HAP-1 (cell line): Measurements from ENCODE around the gene ABCA1.
"Not testable (repeated sequence)": the region's sequence is repeated elsewhere in the genome, so short reads cannot be mapped to it uniquely, and the experiment has no call there.

Experiments used
- DNase-seq, 2 experiments: peaks; one replicate each; pipeline ENCODE4 v3.0.0-alpha.2; 2016 to 2020; ENCODE audit warnings: low spot score in 2 of 2
- H3K27me3 ChIP-seq: fragments of 250-450 bp; sonication (Bioruptor Pico); 2 replicates; pipeline ENCODE4 v1.5.1; 2020; ENCODE audit warnings: low read depth, mild to moderate bottlenecking, moderate library complexity
- H3K36me3 ChIP-seq: fragments of 250-450 bp; sonication (Bioruptor Pico); replicated peaks from 2 replicates; pipeline ENCODE4 v1.5.1; 2020; ENCODE audit warnings: mild to moderate bottlenecking
- H3K4me1 ChIP-seq: fragments of 250-450 bp; sonication (Bioruptor Pico); 2 replicates; pipeline ENCODE4 v1.5.1; 2020; ENCODE audit warnings: mild to moderate bottlenecking
- H3K4me3 ChIP-seq: fragments of 250-450 bp; sonication (Bioruptor Pico); 2 replicates; pipeline ENCODE4 v1.5.1; 2020; ENCODE audit warnings: mild to moderate bottlenecking, moderate library complexity
- H3K9me3 ChIP-seq: fragments of 250-450 bp; sonication (Bioruptor Pico); 2 replicates; pipeline ENCODE4 v1.5.1; 2020; ENCODE audit warnings: mild to moderate bottlenecking, moderate library complexity
- in situ Hi-C: fragments of 300-500 bp; cut with MboI; formaldehyde crosslinking; loops from 3 replicates; pipeline ENCODE4 v1.14.3; 2020; ENCODE audit warnings: low sequenced_read_pairs, inconsistent platforms, mixed read lengths

Gene ABCA1

GRCh38 chr9:104906441-104907277 is 21.3 kb downstream of the ABCA1 start:
- Histone ChIP-seq H3K27me3 (no peaks in the 10 kb centered on the region), H3K9me3 (no peaks in the 10 kb centered on the region), H3K36me3 (no peaks in the 10 kb centered on the region), H3K4me3 (no peak overlapping the region), H3K4me1 (no peaks in the 10 kb centered on the region)
- in situ Hi-C loops: no loop called here
- DNase-seq: no peak

DNA sequence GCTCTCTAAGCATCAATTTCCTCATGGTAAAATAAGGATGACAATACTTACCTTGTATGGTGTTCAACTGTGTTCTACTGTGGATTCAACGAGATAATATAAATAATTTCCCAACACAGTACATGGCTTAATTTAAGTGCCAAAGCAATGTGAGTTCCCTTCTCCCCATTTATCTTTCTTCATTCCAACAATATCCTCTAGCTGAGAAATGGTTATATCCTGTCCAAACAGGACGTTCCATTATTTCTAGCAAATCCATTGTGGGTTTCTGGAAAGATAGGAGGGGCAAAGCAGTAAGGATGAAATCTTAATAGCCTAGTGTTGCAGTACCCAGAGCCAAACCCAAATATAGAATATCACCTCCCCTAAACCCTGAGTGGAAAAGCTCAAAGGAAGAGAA is 22.0 kb downstream of the ABCA1 start:
- Histone ChIP-seq H3K9me3 (no peaks in the 10 kb centered on the region), H3K36me3 (no peaks in the 10 kb centered on the region), H3K27me3 (no peaks in the 10 kb centered on the region), H3K4me3 (no peak overlapping the region), H3K4me1 (no peaks in the 10 kb centered on the region)
- DNase-seq: no peak
- in situ Hi-C loops: no loop called here

DNA sequence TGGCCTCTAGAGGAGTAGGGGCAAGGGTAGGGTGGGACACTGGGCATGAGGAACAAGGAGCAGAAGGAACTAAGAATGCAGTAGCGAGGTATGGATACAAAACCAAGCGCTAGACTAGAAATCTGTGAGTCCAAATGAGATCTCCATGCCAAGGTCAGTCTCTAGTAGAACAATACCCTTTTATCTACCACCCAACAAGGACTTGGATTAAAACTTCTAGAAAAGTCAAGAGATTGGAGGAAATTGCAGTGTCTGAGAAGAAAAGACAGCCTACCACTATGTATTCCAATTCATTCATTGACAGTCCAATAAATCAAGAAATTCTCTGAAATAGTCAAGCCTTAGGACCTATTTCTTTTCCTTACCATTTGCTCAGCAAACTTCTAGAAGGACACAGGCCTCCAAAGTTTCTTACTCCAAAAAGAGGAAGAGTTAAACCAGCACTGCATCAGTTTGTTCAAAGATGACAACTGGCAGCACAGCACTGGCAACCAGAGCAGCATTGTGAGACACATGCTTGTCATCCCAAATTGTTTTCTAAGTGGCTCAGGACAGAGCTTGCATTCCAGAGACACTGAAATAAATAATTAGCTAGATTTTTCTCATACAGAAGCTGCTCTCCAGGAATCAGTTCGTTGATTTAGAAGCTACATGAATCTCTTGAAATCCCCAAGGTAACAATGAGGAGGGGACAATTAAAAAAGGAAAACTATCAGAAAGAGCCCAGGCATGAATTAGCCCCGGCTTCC is 22.6 kb downstream of the ABCA1 start:
- Histone ChIP-seq H3K27me3 (no peaks in the 10 kb centered on the region), H3K36me3 (no peaks in the 10 kb centered on the region), H3K4me1 (no peaks in the 10 kb centered on the region), H3K9me3 (no peaks in the 10 kb centered on the region), H3K4me3 (no peak overlapping the region)
- no peak for DNase-seq
- in situ Hi-C loops: no loop called here

- Histone ChIP-seq H3K9me3 (no peaks in the 10 kb centered on the region), H3K4me3 (no peak overlapping the region), H3K36me3 (no peaks in the 10 kb centered on the region), H3K4me1 (no peaks in the 10 kb centered on the region), H3K27me3 (no peaks in the 10 kb centered on the region)
- in situ Hi-C loops: no loop called here
- no peak for DNase-seq
Observed at GRCh38 chr9:104903609-104904008, 24.3 kb downstream of the ABCA1 start.

DNA sequence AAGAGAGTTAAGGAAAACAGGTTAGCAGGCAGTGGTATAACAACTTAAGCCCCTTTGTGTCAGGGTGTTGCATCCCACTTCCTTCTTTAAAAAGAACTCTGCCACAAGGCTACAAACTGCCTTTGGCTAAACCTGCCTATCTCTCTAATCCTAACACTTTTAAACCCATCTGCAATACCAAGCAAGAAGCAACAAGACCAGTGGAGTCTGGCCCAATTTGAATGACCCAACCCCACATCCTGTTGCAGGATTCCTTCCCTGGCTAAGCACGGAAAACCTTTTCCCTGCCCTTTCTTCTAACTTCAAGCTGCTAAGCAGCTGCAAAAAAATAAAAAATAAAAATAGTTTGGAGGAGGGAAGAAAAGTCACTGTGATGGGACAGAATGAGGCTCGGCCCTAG is 27.1 kb downstream of the ABCA1 start:
- in situ Hi-C loops: no loop called here

GRCh38 chr9:104900324-104900723 is 27.6 kb downstream of the ABCA1 start:
- Histone ChIP-seq H3K36me3 (no peaks in the 10 kb centered on the region), H3K4me3 (no peak overlapping the region), H3K9me3 (no peaks in the 10 kb centered on the region), H3K27me3 (no peaks in the 10 kb centered on the region), H3K4me1 (peaks cover 8% of the 10 kb centered on the region; the same call in 1 of the 2 replicates)
- in situ Hi-C loops: no loop called here
- DNase-seq: no peak

More for the DNA sequence above, 27.1 kb downstream of the ABCA1 start:
- Histone ChIP-seq H3K27me3 (no peaks in the 10 kb centered on the region), H3K36me3 (no peaks in the 10 kb centered on the region), H3K4me1 (peaks cover 8% of the 10 kb centered on the region; the same call in 1 of the 2 replicates), H3K9me3 (no peaks in the 10 kb centered on the region), H3K4me3 (no peak overlapping the region)
- no peak for DNase-seq

DNA sequence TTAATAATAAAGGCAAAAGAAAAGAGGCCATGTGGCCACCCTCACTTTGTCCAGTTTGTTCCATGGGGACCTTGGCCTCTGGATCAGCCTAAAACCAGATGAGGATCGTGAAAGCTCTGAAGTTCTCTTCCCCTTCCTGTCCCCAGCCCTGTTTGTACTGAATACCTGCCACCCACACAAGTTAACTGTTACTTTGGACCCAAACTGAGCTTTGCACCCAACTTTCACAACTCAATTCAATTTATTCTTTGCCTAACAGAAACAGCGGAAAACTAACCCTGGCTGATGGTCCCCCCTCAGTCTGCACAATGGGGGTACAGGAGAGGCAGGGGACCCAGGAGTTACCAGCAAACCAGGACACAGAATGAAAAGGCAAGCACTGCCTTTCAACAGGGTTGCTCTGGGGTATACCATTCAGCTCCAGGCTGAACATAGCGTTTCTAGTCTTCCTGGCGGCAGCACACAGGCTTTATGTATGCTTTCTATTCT is 28.2 kb downstream of the ABCA1 start:
- no peaks in the 10 kb centered on the region for H3K36me3 ChIP-seq
- no peaks in the 10 kb centered on the region for H3K27me3 ChIP-seq
- no peaks in the 10 kb centered on the region for H3K9me3 ChIP-seq
- no peak for DNase-seq
- H3K4me1 ChIP-seq: peaks cover 8% of the 10 kb centered on the region; the same call in 1 of the 2 replicates
- no peak overlapping the region for H3K4me3 ChIP-seq
- in situ Hi-C loops: no loop called here

- H3K9me3 ChIP-seq, H3K4me1 ChIP-seq, H3K4me3 ChIP-seq, H3K36me3 ChIP-seq, in situ Hi-C loops, DNase-seq, H3K27me3 ChIP-seq: not testable (repeated sequence)
Observed at GRCh38 chr9:104898376-104898775, 29.6 kb downstream of the ABCA1 start.

DNA sequence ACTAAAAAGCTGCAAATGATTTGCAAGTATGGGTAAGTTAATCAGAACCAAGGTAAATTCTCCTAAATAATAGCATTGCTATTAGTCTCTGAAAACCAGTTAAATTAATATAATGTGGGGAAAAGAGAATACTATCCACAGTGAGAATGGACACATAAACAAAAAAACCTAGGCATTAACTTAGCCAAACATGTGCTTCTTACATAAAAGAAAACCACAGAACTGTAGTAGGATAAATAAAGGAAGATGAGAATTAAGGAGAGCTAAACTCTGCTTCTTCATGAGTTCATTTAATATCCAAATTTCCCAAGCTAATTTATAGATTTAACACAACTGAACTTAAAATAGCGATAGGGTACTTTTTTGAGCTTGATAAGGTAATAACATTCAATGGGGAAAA is 31.8 kb downstream of the ABCA1 start:
- H3K27me3 ChIP-seq: no peaks in the 10 kb centered on the region
- H3K4me1 ChIP-seq: peaks cover 8% of the 10 kb centered on the region; the same call in 1 of the 2 replicates
- H3K9me3 ChIP-seq: no peaks in the 10 kb centered on the region
- no peaks in the 10 kb centered on the region for H3K36me3 ChIP-seq
- no peak overlapping the region for H3K4me3 ChIP-seq
- in situ Hi-C loops: no loop called here
- DNase-seq: no peak

DNA sequence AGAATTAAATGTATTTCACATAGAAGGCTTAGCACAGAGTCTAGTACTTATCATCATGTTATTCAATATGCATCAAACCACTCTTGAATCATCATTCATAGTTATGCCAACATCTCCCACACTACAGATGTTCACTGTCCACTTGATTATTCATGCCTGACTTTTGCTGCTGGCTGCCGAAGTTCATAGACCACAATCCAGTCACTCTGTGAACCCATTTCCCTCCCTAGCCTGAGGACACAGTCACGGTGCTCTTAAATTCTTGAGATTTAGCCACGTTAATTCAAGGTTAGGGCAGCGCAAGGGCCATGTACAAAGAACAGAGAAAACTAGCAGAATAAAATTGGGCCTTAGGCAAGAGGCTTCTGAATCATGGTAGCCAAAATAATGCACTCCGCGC is 32.4 kb downstream of the ABCA1 start:
- H3K4me3 ChIP-seq: no peak overlapping the region
- H3K4me1 ChIP-seq: peaks cover 8% of the 10 kb centered on the region; the same call in 1 of the 2 replicates
- no peaks in the 10 kb centered on the region for H3K36me3 ChIP-seq
- H3K27me3 ChIP-seq: no peaks in the 10 kb centered on the region
- peak; percentile 20 to 39 for DNase-seq
- in situ Hi-C loops: no loop called here
- no peaks in the 10 kb centered on the region for H3K9me3 ChIP-seq

DNA sequence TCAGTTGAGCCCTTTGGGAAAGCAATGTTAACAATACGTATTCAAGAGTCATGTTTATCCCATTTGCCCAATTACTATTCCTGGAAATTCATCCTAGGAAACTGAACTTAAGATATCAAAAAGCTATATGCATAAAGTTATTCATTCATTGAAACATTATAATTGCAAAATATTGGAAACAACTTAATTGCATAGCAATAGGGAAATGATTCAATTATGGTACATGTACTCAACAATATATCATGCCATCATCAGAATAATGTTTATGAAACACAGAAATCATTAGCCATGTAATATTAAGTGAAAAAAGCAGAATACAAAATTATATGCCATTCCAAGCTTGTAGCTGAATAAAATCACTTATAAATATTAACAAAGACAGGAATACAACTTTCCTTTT is 35.3 kb downstream of the ABCA1 start:
- Histone ChIP-seq H3K4me1 (peaks cover 7% of the 10 kb centered on the region; the same call in 1 of the 2 replicates), H3K36me3 (no peaks in the 10 kb centered on the region), H3K9me3 (no peaks in the 10 kb centered on the region), H3K4me3 (no peak overlapping the region), H3K27me3 (no peaks in the 10 kb centered on the region)
- no peak for DNase-seq
- in situ Hi-C loops: no loop called here

DNA sequence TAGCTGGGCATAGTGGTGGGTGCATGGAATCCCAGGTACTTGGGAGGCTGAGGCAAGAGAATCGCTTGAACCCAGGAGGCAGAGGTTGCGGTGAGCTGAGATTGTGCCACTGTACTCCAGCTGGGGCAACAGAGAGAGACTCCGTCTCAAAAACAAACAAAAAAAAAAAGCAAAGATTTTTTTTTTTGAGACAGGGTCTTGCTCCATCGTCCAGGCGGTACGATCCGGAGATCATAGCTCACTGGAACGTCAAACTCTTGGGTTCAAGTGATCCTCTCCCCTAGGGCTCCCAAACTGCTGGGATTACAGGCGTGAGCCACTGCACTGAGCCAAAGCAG is 37.6 kb downstream of the ABCA1 start:
- no peaks in the 10 kb centered on the region for H3K9me3 ChIP-seq
- no peaks in the 10 kb centered on the region for H3K27me3 ChIP-seq
- no peak for DNase-seq
- peaks cover 20% of the 10 kb centered on the region for H3K4me1 ChIP-seq
- in situ Hi-C loops: no loop called here
- H3K4me3 ChIP-seq: no peak overlapping the region
- H3K36me3 ChIP-seq: no peaks in the 10 kb centered on the region; the same call in 1 of the 2 replicates

GRCh38 chr9:104885818-104886709 is 41.9 kb downstream of the ABCA1 start:
- DNase-seq: peak; percentile 84 to 100
- no peaks in the 10 kb centered on the region for H3K9me3 ChIP-seq
- H3K4me1 ChIP-seq: peaks cover 46% of the 10 kb centered on the region
- no peak overlapping the region for H3K4me3 ChIP-seq
- no peaks in the 10 kb centered on the region; the same call in 1 of the 2 replicates for H3K36me3 ChIP-seq
- in situ Hi-C loops: no loop called here
- no peaks in the 10 kb centered on the region for H3K27me3 ChIP-seq
